Ovary (tissue), 1 donor: Measurements from ENCODE around the gene SOCS7.

Source experiments
- EP300 ChIP-seq: sonication (generic); formaldehyde crosslinking; IDR thresholded peaks from one replicate; pipeline ENCODE4 v1.6.1; 2017; ENCODE audit warnings: antibody characterized with exemption
- POLR2A ChIP-seq: fragments of 450-650 bp; IDR thresholded peaks from one replicate; pipeline ENCODE4 v1.6.1; 2017; ENCODE audit warnings: antibody characterized with exemption, mild to moderate bottlenecking, moderate library complexity

- no peak for TF ChIP-seq EP300
- TF ChIP-seq POLR2A = no peak
Observed at GRCh38 chr17:38440614-38441397, 89.2 kb downstream of the SOCS7 start.
